Cardiac fibroblast (primary cell): ENCODE results near the gene KCNK6.
A peak's percentile ranks its signal among the peaks of the same experiment; 100 is the strongest.

Experiments used
- DNase-seq, 2 donors: peaks; one replicate each; pipeline versions ENCODE4 v3.0.0 to v3.0.0-alpha.2; 2010; ENCODE audit warnings: low read depth in 2 of 2
- H3K4me3 ChIP-seq, 2 donors: replicated peaks in 1 of 2; 1 replicate in 1 of 2; 2 replicates in 1 of 2; pipeline ENCODE4 v1.5.1; 2011; ENCODE audit warnings: low read depth in 2 of 2, low read length in 2 of 2, mild to moderate bottlenecking in 2 of 2, moderate library complexity in 1 of 2
- TF ChIP-seq, protein P1 (sequence below): IDR thresholded peaks from one replicate; pipeline ENCODE4 v1.5.1; 2011; ENCODE audit warnings: low read depth, mild to moderate bottlenecking, low read length, inconsistent platforms

KCNK6 gene

DNA sequence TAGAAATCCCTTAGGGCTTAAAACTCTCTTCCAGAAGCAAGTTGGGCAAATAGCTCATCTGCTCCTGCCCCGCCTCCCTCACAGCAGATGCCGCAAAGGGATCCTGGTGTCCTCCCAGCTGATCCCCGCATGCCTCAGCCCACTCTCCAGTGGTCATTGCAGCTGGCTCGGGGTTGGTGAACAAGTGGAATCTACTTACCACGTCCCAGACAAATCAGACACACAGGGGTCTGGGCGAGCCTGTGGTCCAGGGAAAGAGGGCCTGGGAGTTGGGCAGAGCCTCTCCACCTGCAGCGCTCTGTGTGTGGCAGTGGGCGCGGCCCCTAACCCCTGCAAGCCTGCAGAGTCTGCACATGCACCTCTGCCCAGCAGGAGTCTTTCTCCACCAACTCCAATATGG lies 26.4 kb upstream of the KCNK6 start:
- H3K4me3 ChIP-seq: no peak overlapping the region
- TF ChIP-seq, protein P1, sequence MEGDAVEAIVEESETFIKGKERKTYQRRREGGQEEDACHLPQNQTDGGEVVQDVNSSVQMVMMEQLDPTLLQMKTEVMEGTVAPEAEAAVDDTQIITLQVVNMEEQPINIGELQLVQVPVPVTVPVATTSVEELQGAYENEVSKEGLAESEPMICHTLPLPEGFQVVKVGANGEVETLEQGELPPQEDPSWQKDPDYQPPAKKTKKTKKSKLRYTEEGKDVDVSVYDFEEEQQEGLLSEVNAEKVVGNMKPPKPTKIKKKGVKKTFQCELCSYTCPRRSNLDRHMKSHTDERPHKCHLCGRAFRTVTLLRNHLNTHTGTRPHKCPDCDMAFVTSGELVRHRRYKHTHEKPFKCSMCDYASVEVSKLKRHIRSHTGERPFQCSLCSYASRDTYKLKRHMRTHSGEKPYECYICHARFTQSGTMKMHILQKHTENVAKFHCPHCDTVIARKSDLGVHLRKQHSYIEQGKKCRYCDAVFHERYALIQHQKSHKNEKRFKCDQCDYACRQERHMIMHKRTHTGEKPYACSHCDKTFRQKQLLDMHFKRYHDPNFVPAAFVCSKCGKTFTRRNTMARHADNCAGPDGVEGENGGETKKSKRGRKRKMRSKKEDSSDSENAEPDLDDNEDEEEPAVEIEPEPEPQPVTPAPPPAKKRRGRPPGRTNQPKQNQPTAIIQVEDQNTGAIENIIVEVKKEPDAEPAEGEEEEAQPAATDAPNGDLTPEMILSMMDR: no peak
- DNase-seq: no peak

DNA sequence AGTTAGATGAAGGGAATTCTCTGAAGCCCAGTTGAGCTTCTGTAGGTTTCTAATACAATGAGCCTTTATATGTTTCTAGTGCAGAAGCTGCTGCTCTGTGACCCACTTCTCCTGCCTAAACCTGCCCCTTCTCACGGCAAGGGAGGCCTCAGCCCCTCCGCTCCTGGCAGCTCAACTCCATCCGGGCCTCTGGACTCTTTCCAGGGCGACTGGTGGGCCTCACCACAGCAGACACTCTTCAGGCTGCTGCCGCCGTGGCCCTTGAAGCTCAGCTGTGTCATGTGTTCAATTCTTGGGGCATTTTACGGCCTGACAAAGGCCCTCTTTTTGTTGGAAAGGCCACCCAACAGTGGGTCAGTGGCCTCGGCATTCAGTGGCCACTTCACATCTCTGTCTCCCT lies 25.6 kb upstream of the KCNK6 start:
- H3K4me3 ChIP-seq: no peak overlapping the region
- TF ChIP-seq, protein P1: no peak
- no peak for DNase-seq

DNA sequence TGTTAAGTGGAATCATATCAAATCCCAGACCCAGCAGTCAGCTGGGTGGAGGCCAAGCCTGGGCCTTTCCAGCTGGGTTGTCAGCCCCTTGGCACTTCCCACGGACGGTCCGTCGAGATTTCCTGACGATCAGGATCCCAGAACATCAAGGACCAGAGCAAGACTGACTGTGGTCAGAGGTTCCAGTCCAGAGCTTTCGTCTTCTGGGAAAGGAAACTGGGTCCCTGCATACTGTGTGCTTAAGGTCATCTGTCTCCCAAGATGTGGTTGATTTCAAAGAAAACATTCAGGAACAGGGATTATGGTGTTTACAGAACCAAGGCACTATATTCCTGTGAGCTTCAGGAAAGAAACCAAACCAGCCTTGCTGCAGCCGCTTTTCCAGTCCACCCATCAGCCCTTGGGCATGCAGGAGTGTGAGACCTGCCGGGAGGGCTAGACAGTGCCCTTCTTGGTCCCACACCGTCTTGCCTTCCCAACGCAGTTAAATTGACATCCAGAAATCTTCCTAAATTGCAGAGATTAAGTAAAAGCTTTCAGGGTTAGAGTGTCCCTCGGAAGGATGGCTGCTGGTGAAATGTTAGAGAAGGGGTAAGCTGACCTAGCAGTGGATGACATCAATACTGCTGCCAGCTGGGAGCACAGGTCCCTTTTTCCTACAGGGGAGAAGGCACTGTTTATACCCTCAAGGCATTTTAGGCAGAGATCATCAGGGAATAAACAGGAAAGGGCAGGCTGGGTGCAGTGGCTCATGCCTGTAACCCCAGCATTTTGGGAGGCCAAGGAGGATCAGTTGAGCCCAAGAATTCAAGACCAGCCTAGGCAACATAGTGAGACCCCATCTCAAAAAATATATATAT lies 20.6 kb upstream of the KCNK6 start:
- H3K4me3 ChIP-seq: no peak overlapping the region
- peak in 1 of 2 donors; percentile 55 for DNase-seq
- TF ChIP-seq, protein P1: no peak

DNA sequence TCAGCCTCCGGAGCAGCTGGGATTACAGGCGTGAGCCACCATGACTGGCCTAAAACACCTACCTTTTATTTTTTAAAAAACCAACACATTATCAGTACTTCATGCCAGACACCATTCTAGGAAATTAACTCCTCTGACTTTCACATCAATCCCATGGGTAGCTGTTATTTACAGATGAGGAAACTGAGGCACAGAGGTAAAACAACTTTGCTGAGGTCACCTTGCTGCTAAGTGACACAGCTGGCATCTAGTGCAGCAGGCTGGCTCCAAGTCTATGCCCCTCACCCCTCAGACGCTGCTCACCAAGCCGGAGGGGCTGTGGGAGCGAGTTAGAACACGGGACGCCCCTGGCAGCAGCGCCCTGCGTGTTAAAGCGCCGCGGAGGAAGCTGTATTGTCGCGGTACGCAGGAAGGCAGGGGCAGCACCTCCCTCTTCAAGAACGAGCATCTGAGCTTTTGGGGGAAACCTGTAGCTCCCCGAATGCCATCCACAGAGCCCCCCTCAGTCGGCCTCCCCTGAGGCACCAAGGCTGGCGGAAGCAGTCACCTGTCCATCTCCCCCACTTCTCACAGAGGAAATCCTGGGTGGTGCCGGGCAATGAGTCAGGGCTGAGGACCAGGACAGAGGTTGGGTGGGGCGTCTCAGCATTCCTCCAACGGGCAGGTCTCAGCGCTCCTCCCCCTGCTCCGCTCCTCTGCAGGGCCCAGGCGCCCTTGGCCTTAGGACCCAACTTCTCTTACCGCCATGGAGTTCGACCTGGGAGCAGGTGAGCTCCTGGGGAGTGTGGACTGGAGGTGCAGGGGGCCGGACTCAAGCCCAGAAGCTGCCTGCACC lies 15.9 kb upstream of the KCNK6 start, which contains the start of gene C19orf33:
C19orf33 (plus strand) TSS at position 735 of the 835 bp plus-strand sequence; CDS start at position 746, 11 bp downstream.
- peak within 1 kb of the TSS in 1 of 2 donors; percentile 19 for H3K4me3 ChIP-seq
- peak; percentile 25 to 38 for DNase-seq
- TF ChIP-seq, protein P1: no peak

DNA sequence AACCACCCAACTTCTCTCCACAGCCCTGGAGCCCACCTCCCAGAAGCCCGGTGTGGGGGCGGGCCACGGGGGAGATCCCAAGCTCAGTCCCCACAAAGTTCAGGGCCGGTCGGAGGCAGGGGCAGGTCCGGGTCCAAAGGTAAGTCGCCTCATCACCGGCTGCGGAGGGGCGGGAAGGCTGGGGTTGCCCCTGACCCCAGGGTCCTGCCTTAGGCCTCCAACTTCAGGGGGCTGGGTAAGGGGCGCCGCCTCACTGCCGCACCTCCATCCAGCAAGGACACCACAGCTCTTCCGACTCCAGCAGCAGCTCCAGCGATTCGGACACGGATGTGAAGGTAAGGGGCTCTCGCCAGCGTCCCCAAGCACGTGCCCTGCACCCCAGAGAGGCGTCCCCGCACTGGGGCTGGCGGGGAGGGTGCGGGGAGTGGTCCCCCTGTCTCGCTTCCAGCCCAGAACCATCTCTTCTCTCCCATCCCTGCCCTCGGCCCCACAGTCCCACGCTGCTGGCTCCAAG lies 15.2 kb upstream of the KCNK6 start:
- TF ChIP-seq, protein P1: no peak
- DNase-seq: no peak
- peak overlapping the region in 1 of 2 donors; percentile 19 for H3K4me3 ChIP-seq

DNA sequence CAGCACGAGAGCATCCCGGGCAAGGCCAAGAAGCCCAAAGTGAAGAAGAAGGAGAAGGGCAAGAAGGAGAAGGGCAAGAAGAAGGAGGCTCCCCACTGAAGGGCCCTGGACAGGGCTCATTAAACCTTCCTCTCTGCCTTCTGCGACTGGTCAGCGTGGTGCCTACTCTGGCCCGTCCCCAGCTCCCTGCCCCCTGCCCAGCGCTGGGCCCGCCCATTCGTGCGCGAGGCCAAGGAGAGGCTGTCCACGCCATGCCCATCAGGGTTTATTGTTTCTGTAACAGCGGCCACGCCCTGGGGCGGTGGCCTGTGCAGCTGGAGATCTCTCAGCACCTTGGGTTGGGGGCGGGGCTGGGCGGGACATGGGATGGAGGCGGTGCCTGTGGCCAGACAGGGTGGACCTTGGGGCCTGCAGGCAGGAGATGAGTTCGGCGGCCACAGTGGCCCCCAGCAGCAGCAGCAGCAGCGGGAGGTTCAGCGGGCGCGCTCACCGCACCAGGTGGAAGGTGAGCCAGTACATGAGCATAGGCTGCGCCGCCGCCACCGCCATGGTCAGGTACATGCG lies 14.7 kb upstream of the KCNK6 start:
- DNase-seq: peak in 1 of 2 donors; percentile 59
- TF ChIP-seq, protein P1: no peak
- no peak overlapping the region for H3K4me3 ChIP-seq
